ENCODE results near the gene TRIM46. TPM values are rescaled to one million over a fixed set of nuclear protein-coding genes. Genes with fewer than 3 reads are reported as not detected.

TRIM46 gene
- total RNA-seq, 1 donor from 2014 or later: 10.7 TPM

- Mint-ChIP-seq H3K27ac (ENCODE audit: unreplicated experiment) (peak overlapping the region; percentile 94), H3K36me3 (ENCODE audit: low read depth) (peaks cover 15% of the 10 kb centered on the region), H3K27me3 (ENCODE audit: low read depth) (no peaks in the 10 kb centered on the region), H3K4me1 (ENCODE audit: low read depth) (peaks cover 67% of the 10 kb centered on the region), H3K9me3 (ENCODE audit: low read depth) (no peaks in the 10 kb centered on the region), H3K4me3 (ENCODE audit: unreplicated experiment) (peak overlapping the region; percentile 83)
- TF ChIP-seq CTCF (IDR thresholded peaks at IDR 0.05): no peak
- DNase-seq (ENCODE audit: low spot score): no peak
These were observed 43.2 kb upstream of the TRIM46 start for GRCh38 chr1:155130272-155131006.

GRCh38 chr1:155131285-155131684 is 42.4 kb upstream of the TRIM46 start:
- TF ChIP-seq CTCF (IDR thresholded peaks at IDR 0.05): no peak
- Mint-ChIP-seq H3K4me1 (ENCODE audit: low read depth) (peaks cover 61% of the 10 kb centered on the region), H3K4me3 (ENCODE audit: unreplicated experiment) (no peak overlapping the region), H3K27me3 (ENCODE audit: low read depth) (no peaks in the 10 kb centered on the region), H3K27ac (ENCODE audit: unreplicated experiment) (peak overlapping the region; percentile 22), H3K9me3 (ENCODE audit: low read depth) (no peaks in the 10 kb centered on the region), H3K36me3 (ENCODE audit: low read depth) (peaks cover 15% of the 10 kb centered on the region)
- no peak for DNase-seq (ENCODE audit: low spot score)

GRCh38 chr1:155131856-155132255 is 41.8 kb upstream of the TRIM46 start:
- Mint-ChIP-seq H3K36me3 (ENCODE audit: low read depth) (peaks cover 15% of the 10 kb centered on the region), H3K27ac (ENCODE audit: unreplicated experiment) (no peak overlapping the region), H3K4me1 (ENCODE audit: low read depth) (peaks cover 61% of the 10 kb centered on the region), H3K9me3 (ENCODE audit: low read depth) (no peaks in the 10 kb centered on the region), H3K4me3 (ENCODE audit: unreplicated experiment) (no peak overlapping the region), H3K27me3 (ENCODE audit: low read depth) (no peaks in the 10 kb centered on the region)
- no peak for DNase-seq (ENCODE audit: low spot score)
- no peak for TF ChIP-seq CTCF (IDR thresholded peaks at IDR 0.05)

GRCh38 chr1:155133799-155134281 is 39.8 kb upstream of the TRIM46 start:
- Mint-ChIP-seq H3K27me3 (ENCODE audit: low read depth) (no peaks in the 10 kb centered on the region), H3K36me3 (ENCODE audit: low read depth) (peaks cover 17% of the 10 kb centered on the region), H3K4me3 (ENCODE audit: unreplicated experiment) (no peak overlapping the region), H3K27ac (ENCODE audit: unreplicated experiment) (no peak overlapping the region), H3K9me3 (ENCODE audit: low read depth) (no peaks in the 10 kb centered on the region), H3K4me1 (ENCODE audit: low read depth) (peaks cover 64% of the 10 kb centered on the region)
- DNase-seq (ENCODE audit: low spot score): no peak
- no peak for TF ChIP-seq CTCF (IDR thresholded peaks at IDR 0.05)

GRCh38 chr1:155134322-155134721 is 39.3 kb upstream of the TRIM46 start:
- Mint-ChIP-seq H3K4me1 (ENCODE audit: low read depth) (peaks cover 64% of the 10 kb centered on the region), H3K27me3 (ENCODE audit: low read depth) (no peaks in the 10 kb centered on the region), H3K4me3 (ENCODE audit: unreplicated experiment) (peak overlapping the region; percentile 100), H3K27ac (ENCODE audit: unreplicated experiment) (peak overlapping the region; percentile 98), H3K36me3 (ENCODE audit: low read depth) (peaks cover 17% of the 10 kb centered on the region), H3K9me3 (ENCODE audit: low read depth) (no peaks in the 10 kb centered on the region)
- no peak for TF ChIP-seq CTCF (IDR thresholded peaks at IDR 0.05)
- no peak for DNase-seq (ENCODE audit: low spot score)
